ENCODE data around the gene TOB1. TPM values are rescaled to one million over a fixed set of nuclear protein-coding genes. Genes with fewer than 3 reads are reported as not detected.

TOB1 gene
- total RNA-seq, 1 experiment from 2014 or later = 86.0 TPM

DNA sequence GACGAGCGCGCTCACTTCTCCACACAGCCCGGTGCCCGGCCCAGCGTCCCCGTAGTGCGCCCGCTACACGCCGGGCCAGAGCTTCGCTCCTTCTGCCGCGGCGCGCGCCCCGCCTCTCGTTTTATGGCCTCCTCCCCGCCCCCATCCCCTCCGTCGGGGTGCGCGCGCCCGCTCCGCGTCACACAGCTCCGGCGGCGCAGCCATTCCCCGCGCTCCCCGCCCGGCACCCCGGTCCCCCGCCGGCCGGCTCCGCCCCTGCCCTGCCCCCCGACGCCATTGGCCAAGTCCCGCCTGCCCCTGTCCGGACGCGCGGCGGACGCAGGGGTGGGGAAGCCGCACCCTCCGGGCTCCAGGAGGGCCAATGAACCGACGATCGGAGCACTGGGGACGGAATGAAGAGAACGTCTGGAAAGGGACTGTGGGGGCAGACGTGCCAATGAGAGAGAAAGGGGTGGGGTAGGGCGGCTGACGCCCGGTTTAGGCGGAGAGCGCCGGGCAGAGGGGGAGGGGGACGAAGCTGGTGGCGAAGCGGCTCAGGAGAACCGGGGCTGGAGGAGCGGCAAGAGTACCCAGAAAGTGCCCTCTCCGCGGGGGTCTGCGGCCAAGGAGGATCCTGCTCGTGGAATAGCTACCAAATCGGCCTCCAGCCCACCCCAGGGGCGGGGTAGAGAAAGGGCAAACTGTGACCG, at the start of gene TOB1 (continued):
- TF ChIP-seq, protein P1, sequence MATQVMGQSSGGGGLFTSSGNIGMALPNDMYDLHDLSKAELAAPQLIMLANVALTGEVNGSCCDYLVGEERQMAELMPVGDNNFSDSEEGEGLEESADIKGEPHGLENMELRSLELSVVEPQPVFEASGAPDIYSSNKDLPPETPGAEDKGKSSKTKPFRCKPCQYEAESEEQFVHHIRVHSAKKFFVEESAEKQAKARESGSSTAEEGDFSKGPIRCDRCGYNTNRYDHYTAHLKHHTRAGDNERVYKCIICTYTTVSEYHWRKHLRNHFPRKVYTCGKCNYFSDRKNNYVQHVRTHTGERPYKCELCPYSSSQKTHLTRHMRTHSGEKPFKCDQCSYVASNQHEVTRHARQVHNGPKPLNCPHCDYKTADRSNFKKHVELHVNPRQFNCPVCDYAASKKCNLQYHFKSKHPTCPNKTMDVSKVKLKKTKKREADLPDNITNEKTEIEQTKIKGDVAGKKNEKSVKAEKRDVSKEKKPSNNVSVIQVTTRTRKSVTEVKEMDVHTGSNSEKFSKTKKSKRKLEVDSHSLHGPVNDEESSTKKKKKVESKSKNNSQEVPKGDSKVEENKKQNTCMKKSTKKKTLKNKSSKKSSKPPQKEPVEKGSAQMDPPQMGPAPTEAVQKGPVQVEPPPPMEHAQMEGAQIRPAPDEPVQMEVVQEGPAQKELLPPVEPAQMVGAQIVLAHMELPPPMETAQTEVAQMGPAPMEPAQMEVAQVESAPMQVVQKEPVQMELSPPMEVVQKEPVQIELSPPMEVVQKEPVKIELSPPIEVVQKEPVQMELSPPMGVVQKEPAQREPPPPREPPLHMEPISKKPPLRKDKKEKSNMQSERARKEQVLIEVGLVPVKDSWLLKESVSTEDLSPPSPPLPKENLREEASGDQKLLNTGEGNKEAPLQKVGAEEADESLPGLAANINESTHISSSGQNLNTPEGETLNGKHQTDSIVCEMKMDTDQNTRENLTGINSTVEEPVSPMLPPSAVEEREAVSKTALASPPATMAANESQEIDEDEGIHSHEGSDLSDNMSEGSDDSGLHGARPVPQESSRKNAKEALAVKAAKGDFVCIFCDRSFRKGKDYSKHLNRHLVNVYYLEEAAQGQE (IDR thresholded peaks at IDR 0.05; ENCODE audit: low read depth) = no peak
- no peak; the same call in 1 of the 2 replicates for TF ChIP-seq FOSL1 (IDR thresholded peaks at IDR 0.05; ENCODE audit: low read depth)
- TF ChIP-seq POLR2AphosphoS5 (IDR thresholded peaks at IDR 0.05; ENCODE audit: low read depth, low read length) = peak; percentile 99
- no peak for TF ChIP-seq EZH2phosphoT487 (IDR thresholded peaks at IDR 0.05; ENCODE audit: borderline replicate concordance)

DNA sequence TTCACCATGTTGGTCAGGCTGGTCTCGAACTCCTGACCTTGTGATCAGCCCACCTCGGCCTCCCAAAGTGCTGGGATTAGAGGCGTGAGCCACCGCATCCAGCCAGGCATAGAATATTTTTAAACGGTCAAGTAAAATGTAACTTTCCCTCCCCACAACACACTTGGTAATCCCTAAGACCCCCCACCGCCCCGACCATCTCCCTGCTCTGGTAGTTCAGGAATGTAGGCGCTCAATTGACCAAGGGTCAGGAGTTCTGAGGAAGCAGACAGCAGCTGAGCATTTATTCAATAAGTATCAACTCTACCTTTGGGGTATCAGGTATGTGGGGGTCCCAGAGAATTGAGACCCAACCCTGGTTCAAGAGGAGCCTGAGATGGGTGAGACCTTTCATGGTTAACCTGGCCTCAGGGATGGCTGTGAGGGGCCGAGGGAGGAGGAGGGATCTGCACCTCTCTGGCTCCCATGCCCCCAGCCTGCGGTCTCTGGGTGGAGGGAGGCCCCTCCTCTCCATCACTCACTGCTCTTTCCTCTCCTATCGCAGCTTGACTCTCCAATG, 48.4 kb upstream of the TOB1 start:
- no TSS peak for BruUV-seq (replicated peaks)
- intact Hi-C loops (cut with micrococcal nuclease) = no loop called here

More for the DNA sequence above, 48.4 kb upstream of the TOB1 start:
- Histone ChIP-seq H4K20me1 (ENCODE audit: insufficient read depth) (no peaks in the 10 kb centered on the region), H3K4me3 (replicated peaks in 1 of 2; ENCODE audit: low read depth in 1 of 2, low read length in 2 of 2) (no peak overlapping the region), H3K9ac (ENCODE audit: low read length) (no peak overlapping the region), H3K4me1 (ENCODE audit: control insufficient read depth in 1 of 2, insufficient read depth in 2 of 2, low read length in 2 of 2) (peaks cover 4 to 11% of the 10 kb centered on the region in 2 experiments; a peak in 2 of 4 replicates), H3K9me2 (ENCODE audit: insufficient read depth) (no peaks in the 10 kb centered on the region), H2AFZ (ENCODE audit: low read depth, low read length, poor library complexity, severe bottlenecking) (no peak overlapping the region), H3K36me3 (ENCODE audit: control insufficient read depth in 1 of 2, insufficient read depth in 2 of 2, low read length in 2 of 2) (no peaks in the 10 kb centered on the region), H3K27me3 (ENCODE audit: insufficient read depth, low read length) (no peaks in the 10 kb centered on the region), H3K4me2 (ENCODE audit: low read length) (no peak overlapping the region), H3K9me3 (ENCODE audit: control insufficient read depth in 1 of 2, insufficient read depth in 1 of 2, low read depth in 1 of 2, low read length in 2 of 2) (no peaks in the 10 kb centered on the region), H3K79me2 (ENCODE audit: insufficient read depth, low read length) (no peaks in the 10 kb centered on the region), H3K27ac (ENCODE audit: low read depth, low read length) (no peak overlapping the region)
- ATAC-seq (no peak), DNase-seq (ENCODE audit: low read depth, low spot score) (no peak)
- POLR2A ChIA-PET = interaction anchor here (1.3 kb wide), 1 partner anchor 48 kb away, joined by 5 read pairs; the partner anchor contains the start of gene TOB1
- TF ChIP-seq SRF (IDR thresholded peaks at IDR 0.05; ENCODE audit: low read depth) = no peak
- RAD21 ChIA-PET (ENCODE audit: low non-redundant PET in 1 of 2, low total read pairs in 2 of 2, uncharacterized antibody in 2 of 2, unreplicated experiment in 2 of 2) = no interaction called here
- CTCF ChIA-PET = no interaction called here
